Stimulated activated CD4-positive, alpha-beta T cell treated with anti-CD3 and anti-CD28 coated beads, Interleukin-1b, Interleukin-23, amount 100 ng/mL, for 4 hours (primary cell): Measurements from ENCODE around the gene FAM13C.

Experiments used
- DNase-seq, 2 donors: peaks; one replicate each; pipeline ENCODE4 v3.0.0-alpha.2; 2020; ENCODE audit warnings: low read depth in 2 of 2

FAM13C gene

GRCh38 chr10:59315465-59315864, 46.9 kb downstream of the FAM13C start:
- no peak for DNase-seq

DNA sequence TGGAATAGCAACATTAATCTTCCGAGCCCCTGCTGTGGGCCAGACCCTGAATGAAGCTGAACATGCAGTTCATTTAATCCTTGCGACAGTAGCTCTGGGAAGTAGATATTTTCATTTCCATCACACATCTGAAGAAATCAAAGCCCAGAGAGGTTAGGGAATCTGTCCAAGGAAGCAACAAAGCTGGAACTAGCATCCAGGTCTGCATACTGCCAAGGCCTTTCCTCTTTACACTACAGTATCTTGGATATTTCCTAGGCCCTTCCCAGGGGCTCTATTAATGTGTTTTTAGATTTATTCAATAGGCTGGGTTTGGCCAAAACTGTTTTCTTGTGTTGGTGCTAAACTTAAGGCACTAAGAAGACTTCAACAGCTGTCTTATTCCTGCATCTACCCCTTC, 48.1 kb downstream of the FAM13C start:
- DNase-seq: no peak

DNA sequence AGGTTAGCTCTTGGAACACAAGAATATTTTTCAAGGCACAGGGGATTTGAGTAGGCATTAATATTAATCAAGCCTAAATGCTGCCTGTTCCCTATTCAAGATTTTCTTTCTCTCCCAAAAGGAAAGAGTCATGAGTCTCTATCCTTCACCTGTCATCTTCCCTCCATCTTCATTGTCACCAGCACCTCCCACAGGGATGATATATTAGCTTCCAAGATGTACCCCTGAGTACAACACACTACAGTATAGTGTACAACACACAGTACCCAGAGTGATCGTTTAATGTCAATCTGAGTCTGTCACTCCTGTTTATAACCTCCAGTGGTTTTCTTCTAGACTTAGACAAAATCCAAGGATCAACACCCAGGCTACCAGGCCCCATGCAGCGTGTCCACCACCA, 50.1 kb downstream of the FAM13C start:
- DNase-seq: no peak

DNA sequence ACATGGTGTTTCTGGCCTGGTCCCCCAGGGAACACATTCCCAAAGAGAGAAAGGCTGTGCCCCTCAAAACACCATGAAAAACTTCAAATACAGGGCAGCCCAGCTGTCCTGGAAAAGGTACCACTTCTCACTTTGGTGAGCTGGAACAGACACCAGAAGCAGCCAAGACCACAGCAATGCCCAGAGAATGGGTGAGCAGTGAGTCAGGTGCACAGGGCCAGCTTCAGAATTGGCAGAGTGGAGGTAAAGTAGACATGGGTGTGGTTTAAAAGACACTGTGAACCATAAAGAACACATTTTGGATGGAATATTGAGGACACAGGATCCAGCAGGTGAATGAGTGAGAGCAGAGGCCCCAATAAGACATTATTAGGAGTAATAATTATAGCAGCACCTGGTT, 51.3 kb downstream of the FAM13C start:
- no peak for DNase-seq

GRCh38 chr10:59310324-59310914, 51.9 kb downstream of the FAM13C start:
- DNase-seq: no peak

DNA sequence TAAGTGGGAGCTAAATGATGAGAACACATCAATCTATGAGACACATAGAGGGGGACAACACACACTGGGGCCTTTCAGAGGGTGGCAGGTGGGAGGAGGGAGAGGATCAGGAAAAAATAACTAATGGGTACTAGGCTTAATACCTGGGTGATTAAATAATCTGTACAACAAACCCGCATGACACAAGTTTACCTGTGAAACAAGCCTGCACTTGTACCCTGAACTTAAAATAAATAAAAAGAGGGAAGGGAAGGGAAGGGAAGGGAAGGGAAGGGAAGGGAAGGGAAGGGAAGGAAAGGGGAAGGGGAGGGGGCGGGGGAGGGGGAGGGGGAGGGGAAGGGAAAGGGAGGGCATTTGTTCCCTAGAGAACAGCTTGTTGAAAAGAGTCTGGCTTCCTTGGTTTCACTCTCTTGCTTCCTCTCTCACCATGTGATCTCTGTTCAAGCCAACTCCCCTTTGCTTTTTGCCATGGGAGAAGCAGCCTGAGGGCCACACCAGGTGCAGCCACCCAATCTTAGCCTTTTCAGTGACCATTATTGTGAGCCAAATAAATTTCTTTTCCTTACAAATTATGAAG, 57.7 kb downstream of the FAM13C start:
- DNase-seq: no peak

DNA sequence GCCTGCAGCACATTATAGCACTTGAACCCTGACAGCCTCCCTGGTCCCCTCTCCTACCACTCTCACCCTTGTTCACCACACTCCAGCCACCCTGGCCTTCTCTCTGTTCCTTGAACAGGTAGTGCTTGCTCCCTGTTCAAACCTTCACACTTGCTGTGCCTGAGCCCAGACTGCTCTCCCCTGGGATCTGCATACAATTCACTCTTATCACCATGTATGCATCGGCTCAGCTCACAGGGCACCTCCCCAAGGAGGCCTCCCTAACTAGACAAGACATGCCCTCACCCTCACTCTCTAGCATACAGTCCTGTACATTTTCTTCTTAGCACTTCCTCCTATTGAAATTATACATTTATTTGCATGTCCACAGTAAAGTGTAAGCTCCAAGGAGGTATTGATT, 59.3 kb downstream of the FAM13C start:
- DNase-seq: no peak

DNA sequence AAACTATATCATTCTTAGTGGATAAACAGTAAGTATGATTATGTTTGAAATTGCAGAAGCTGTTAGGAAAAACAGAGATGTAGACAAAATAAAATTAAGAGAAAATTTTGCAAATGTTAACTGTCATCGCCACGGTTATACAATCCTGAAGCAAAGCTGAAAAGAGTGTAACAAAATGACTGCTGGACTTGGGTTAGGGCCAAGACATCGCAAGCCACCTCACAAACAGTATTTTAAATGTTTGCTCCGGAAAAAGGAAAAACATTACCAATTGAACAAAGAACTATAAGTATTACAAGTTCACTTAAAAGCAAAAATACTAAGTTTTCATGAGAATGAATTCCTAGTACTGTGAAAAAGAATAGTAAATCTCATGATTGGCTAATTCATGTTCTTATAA, 60.0 kb downstream of the FAM13C start:
- no peak for DNase-seq

GRCh38 chr10:59301067-59301754, 61.1 kb downstream of the FAM13C start:
- no peak for DNase-seq

- DNase-seq: no peak
Observed at GRCh38 chr10:59300386-59300785, 62.0 kb downstream of the FAM13C start.

GRCh38 chr10:59299933-59300332, 62.4 kb downstream of the FAM13C start:
- DNase-seq: no peak

- DNase-seq: no peak
Observed at GRCh38 chr10:59290448-59290847, 71.9 kb downstream of the FAM13C start.

DNA sequence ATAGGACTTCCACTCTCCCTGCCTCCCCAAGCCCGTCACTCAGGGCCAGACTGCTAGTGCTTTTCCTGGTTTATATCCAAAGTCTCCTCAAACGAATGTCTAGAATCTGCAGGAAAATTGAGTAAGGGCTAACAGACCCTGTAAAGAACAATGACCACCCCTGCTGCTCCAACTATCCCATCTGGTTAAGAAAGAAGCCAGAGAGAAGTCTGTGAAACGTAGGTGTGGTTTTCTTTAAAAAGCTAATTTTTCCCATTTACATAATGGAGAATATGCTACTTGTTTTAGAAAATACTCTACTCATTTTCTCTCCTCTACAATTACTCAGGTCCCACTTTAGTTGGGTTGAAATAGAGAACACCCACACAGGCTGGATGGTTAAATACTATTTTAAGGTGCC, 72.5 kb downstream of the FAM13C start:
- DNase-seq: no peak

- DNase-seq: no peak
Observed at GRCh38 chr10:59287587-59288255, 74.6 kb downstream of the FAM13C start.

- no peak for DNase-seq
Observed at GRCh38 chr10:59285848-59286247, 76.5 kb downstream of the FAM13C start.

- no peak for DNase-seq
Observed at GRCh38 chr10:59285073-59285472, 77.3 kb downstream of the FAM13C start.

DNA sequence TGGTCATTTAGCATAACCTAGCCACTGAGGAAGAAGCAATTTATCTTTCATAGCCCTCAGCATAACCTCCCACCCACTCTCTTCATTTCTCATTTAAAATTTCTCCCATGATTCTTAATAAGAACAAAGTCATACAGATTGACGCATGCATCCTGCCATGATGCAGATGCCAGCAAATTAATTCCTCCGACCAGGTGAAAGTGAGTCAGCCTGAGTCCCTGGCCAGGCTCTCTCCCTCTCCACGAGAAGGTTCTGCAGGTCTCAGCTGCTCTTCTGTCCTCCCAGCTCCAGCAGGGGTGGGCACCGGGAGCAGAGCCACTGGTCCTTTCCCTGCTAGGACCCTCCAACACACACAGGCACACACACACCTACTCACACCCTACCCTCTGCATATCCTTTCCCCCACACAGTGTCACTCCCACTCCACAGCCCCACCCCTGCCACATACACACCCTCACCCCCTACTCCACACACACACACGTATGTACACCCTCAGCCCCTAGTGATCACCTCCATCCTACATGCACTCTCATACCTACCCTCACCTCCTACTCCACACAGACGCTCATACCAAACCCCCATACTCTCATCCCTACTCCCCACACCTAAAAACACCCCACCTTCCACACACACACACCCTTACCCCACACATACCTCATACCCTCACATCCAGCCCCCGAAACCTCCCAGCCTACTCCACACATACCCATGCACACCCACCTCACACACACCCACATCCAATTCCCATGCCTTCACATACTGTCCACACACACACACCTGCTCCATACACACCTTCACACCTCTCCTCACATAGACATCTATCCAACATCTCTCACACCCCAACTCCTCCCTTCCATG, 78.0 kb downstream of the FAM13C start:
- no peak for DNase-seq

- no peak for DNase-seq
Observed at GRCh38 chr10:59283456-59284091, 78.8 kb downstream of the FAM13C start.

DNA sequence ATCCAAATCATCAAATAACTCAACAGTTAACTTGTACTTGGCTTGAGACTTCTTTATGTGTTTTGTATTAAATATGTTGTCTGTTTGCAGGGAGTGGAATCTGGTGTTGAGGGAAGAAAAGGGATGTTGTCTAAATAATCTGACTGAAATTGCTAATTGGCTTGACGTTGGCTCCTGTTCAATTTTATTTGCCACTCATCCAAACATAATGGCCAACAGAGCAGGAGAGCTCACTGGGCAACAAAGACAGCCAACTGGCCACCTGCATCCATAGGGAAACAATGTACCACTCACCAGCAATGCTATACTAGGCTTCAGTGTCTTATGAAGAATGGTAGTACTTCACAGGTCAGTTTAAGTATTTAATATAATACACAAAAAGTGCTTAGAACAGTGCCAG, 80.5 kb downstream of the FAM13C start:
- DNase-seq: no peak

- no peak for DNase-seq
Observed at GRCh38 chr10:59279991-59280505, 82.3 kb downstream of the FAM13C start.

- no peak for DNase-seq
Observed at GRCh38 chr10:59279476-59279875, 82.9 kb downstream of the FAM13C start.
